HFFc6 (cell line): ENCODE results near the gene SPDYE1. TPM values are rescaled to one million over a fixed set of nuclear protein-coding genes. Genes with fewer than 3 reads are reported as not detected.

ENCODE experiments used
- DNase-seq: peaks from one replicate; pipeline ENCODE4 v3.0.0-alpha.2; 2018
- H3K27ac Mint-ChIP-seq: 2 replicates; pipeline ENCODE4 v1.8.0; 2020; ENCODE audit warnings: mild to moderate bottlenecking, mixed read lengths
- H3K27me3 Mint-ChIP-seq: 2 replicates; pipeline ENCODE4 v1.8.0; 2021; ENCODE audit warnings: mild to moderate bottlenecking, moderate library complexity, mixed read lengths; ENCODE audit not compliant: insufficient read depth
- H3K36me3 Mint-ChIP-seq: 2 replicates; pipeline ENCODE4 v1.8.0; 2021; ENCODE audit warnings: low read depth, mixed read lengths
- H3K4me1 Mint-ChIP-seq: 2 replicates; pipeline ENCODE4 v1.8.0; 2020; ENCODE audit warnings: low read depth, mixed read lengths
- H3K4me3 Mint-ChIP-seq: 2 replicates; pipeline ENCODE4 v1.8.0; 2020; ENCODE audit warnings: mild to moderate bottlenecking, moderate library complexity, mixed read lengths
- H3K9me3 Mint-ChIP-seq: 2 replicates; pipeline ENCODE4 v1.8.0; 2020; ENCODE audit warnings: mild to moderate bottlenecking, mixed read lengths
- total RNA-seq, 6 experiments: library from RNA; stranded (reverse); fragmentation: NEBNext Ultra II Directional; extraction: Animal tissue kit (Norgen Biotek cat#: 25700); gene quantifications; 2 replicates in 1 of 6; 3 replicates in 5 of 6; pipeline ENCODE4 v1.2.3, GENCODE V29; 2021
- TF ChIP-seq, protein P1 (sequence below): fragments of 200-600 bp; sonication (generic); IDR thresholded peaks from 2 replicates; pipeline ENCODE4 v1.5.0; 2021; ENCODE audit warnings: antibody characterized with exemption, mild to moderate bottlenecking

SPDYE1 gene
- total RNA-seq, 6 experiments from 2014 or later, result not detected

DNA sequence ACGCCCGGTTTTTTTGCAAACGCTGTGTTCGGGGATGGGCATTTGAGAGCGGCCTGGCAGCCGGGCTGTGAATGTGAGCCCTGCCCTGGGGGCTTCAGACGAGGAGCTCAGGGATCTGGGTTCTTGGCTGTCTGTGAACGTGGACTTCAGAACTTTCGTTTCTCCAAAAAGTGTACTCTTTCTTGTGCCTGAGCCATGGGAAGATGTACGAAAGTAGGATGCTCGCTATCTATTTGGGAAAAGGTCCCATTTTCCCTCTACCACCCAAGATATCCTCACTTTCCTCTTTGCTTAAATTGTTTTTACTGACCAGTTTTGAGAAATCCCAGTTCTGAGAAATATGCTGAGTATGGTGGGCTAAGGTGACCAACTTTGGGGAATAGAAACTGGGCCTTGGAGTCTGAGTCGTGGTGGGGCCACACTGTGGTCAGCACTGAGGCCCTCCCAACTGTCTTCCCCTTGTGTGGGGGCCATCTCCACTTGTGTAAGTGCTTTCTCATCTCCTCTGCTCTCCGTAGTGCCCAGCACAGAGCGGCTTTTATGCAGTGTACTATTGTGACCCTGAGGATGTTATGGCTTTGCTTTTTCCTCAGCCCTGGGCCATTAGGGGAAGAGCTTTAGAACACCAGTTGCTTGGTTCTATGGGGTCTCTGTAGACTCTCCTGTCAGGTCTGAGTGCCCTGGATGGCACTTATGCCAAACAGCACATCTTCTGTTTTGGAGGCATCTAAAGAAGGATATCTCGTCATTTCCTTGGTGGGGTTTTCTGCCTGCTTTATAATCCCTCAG, 47.7 kb downstream of the SPDYE1 start:
- Mint-ChIP-seq H3K36me3 (peaks cover 30% of the 10 kb centered on the region), H3K4me3 (peak overlapping the region; percentile 89), H3K9me3 (no peaks in the 10 kb centered on the region), H3K27me3 (no peaks in the 10 kb centered on the region; the same call in none of the 2 replicates), H3K4me1 (peaks cover 36% of the 10 kb centered on the region), H3K27ac (peak overlapping the region; percentile 80)
- TF ChIP-seq, protein P1, sequence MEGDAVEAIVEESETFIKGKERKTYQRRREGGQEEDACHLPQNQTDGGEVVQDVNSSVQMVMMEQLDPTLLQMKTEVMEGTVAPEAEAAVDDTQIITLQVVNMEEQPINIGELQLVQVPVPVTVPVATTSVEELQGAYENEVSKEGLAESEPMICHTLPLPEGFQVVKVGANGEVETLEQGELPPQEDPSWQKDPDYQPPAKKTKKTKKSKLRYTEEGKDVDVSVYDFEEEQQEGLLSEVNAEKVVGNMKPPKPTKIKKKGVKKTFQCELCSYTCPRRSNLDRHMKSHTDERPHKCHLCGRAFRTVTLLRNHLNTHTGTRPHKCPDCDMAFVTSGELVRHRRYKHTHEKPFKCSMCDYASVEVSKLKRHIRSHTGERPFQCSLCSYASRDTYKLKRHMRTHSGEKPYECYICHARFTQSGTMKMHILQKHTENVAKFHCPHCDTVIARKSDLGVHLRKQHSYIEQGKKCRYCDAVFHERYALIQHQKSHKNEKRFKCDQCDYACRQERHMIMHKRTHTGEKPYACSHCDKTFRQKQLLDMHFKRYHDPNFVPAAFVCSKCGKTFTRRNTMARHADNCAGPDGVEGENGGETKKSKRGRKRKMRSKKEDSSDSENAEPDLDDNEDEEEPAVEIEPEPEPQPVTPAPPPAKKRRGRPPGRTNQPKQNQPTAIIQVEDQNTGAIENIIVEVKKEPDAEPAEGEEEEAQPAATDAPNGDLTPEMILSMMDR, result no peak
- DNase-seq, result no peak

DNA sequence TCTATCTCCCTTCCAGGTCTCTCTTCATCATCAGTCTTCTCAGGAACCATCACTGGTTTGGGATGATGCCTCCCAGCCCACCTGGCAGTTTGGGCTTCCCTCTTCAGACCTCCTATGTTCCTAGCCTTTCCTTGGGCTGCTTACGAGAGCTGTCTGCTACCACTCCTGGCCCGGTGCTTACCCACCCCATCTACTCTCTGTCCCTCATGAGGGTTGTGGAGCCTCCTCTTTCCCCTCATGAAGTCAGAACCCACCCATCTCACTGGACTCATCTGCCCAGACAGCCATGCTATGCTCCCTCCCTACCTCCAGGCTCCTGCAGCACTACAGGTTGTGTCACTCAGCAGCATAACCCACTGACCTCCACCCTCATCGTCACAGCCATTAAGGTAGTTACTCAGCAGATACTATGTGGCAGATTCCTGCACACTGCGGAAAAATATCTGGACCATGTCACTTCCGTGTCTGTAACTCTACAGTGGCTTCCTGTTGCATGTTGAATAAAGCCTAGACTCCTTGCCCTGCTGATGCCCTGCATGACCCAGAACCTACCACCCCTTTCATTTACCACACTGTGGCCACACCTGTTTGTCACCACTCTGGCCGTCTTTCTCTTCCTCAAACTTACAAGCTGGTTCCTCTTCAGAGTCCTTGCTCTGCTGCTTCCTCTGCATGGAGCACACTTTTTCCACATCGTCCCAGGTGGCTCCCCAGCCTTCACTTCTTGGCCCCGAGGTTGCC, 48.8 kb downstream of the SPDYE1 start:
- no peaks in the 10 kb centered on the region for H3K9me3 Mint-ChIP-seq
- H3K4me3 Mint-ChIP-seq, result peak overlapping the region; percentile 89
- H3K27ac Mint-ChIP-seq, result peak overlapping the region; percentile 42
- TF ChIP-seq, protein P1, result no peak
- DNase-seq, result no peak
- no peaks in the 10 kb centered on the region; the same call in none of the 2 replicates for H3K27me3 Mint-ChIP-seq
- peaks cover 30% of the 10 kb centered on the region for H3K36me3 Mint-ChIP-seq
- peaks cover 36% of the 10 kb centered on the region for H3K4me1 Mint-ChIP-seq

DNA sequence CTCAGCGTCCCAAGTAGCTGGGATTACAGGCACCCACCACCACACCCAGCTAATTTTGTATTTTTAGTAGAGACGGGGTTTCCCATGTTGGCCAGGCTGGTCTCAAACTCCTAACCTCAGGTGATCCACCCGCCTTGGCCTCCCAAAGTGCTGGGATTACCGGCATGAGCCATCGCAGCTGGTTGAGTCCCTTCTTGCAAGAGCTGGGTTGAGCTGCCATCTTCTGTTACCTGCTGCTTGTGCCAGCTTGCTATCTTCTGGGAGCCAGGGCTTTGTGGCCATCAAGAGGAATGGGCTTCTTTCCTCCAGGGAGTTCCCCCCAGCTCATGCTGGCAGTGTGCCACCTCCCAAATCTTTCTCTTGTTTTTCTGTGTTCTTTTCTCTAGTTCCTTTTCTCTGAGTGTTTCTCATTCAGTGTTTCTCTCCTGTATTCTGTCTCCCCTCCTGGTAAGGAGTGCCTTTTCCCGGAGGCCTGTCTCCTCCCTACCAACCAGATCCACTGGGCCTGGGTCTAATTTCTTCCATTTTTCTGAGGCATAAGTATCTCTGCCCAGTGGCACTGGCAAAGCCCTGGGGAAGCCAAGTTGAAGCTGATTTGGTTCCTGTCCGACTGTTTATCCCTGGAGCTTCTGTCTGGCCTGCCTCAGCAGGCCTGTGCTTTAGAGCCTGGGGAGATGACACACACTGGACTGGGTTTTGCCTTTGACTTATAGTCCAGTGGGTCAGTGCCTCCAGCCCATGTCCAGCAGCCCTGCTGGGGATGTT, 50.5 kb downstream of the SPDYE1 start:
- Mint-ChIP-seq H3K27ac (no peak overlapping the region), H3K27me3 (no peaks in the 10 kb centered on the region; the same call in none of the 2 replicates), H3K4me1 (peaks cover 36% of the 10 kb centered on the region), H3K9me3 (no peaks in the 10 kb centered on the region), H3K36me3 (peaks cover 30% of the 10 kb centered on the region), H3K4me3 (no peak overlapping the region; the same call in 1 of the 2 replicates)
- no peak for DNase-seq
- TF ChIP-seq, protein P1, result no peak

DNA sequence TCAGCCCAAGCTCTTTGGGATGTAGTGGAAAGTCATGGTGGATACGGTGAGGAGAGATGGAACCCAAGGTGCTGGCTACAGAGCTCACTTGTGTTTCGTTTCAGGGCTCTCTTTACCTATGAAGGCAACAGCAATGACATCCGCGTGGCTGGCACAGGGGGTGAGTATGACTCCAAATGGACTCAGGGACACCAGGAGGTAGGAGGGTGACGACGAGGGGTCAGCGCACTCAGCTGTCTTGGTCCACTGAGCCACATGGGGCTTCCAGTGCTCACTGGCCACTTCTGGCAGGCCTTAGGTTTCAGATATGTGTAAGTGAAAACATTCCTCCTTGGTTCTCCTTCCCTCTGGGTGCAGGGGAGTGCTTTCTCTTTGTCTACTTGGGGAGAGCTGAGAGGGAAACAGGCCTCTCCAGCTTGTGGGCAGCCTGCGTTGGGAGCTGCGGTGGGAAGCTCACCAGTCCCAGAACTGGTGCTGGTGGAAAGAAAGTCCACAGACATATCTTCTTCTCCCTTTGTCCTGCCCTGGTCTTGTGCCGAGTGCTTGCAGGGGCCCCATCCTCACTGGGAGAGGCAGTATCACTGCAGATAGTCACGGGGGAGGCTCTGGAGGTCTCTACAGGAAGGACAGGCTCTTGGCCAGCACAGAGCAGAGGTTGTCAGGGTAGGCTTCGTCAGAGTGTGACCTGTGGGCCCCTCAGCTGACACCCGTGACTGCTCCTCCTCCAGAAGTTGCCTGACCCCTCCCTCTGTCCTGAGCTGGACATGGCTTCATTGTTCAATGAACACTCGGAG, 52.6 kb downstream of the SPDYE1 start:
- H3K27ac Mint-ChIP-seq, result no peak overlapping the region; the same call in 1 of the 2 replicates
- H3K36me3 Mint-ChIP-seq, result peaks cover 32% of the 10 kb centered on the region
- no peak overlapping the region for H3K4me3 Mint-ChIP-seq
- H3K9me3 Mint-ChIP-seq, result no peaks in the 10 kb centered on the region
- H3K4me1 Mint-ChIP-seq, result peaks cover 29% of the 10 kb centered on the region
- no peak for DNase-seq
- H3K27me3 Mint-ChIP-seq, result no peaks in the 10 kb centered on the region; the same call in none of the 2 replicates
- TF ChIP-seq, protein P1, result no peak
